Cardiac fibroblast (primary cell): ENCODE data around the gene MBP.
A peak's percentile ranks its signal among the peaks of the same experiment; 100 is the strongest.

Experiments used
- DNase-seq, 2 donors: peaks; one replicate each; pipeline versions ENCODE4 v3.0.0 to v3.0.0-alpha.2; 2010; ENCODE audit warnings: low read depth in 2 of 2
- H3K4me3 ChIP-seq, 2 donors: replicated peaks in 1 of 2; 1 replicate in 1 of 2; 2 replicates in 1 of 2; pipeline ENCODE4 v1.5.1; 2011; ENCODE audit warnings: low read depth in 2 of 2, low read length in 2 of 2, mild to moderate bottlenecking in 2 of 2, moderate library complexity in 1 of 2
- CTCF ChIP-seq: IDR thresholded peaks from one replicate; pipeline ENCODE4 v1.5.1; 2011; ENCODE audit warnings: low read depth, mild to moderate bottlenecking, low read length, inconsistent platforms

Gene MBP

DNA sequence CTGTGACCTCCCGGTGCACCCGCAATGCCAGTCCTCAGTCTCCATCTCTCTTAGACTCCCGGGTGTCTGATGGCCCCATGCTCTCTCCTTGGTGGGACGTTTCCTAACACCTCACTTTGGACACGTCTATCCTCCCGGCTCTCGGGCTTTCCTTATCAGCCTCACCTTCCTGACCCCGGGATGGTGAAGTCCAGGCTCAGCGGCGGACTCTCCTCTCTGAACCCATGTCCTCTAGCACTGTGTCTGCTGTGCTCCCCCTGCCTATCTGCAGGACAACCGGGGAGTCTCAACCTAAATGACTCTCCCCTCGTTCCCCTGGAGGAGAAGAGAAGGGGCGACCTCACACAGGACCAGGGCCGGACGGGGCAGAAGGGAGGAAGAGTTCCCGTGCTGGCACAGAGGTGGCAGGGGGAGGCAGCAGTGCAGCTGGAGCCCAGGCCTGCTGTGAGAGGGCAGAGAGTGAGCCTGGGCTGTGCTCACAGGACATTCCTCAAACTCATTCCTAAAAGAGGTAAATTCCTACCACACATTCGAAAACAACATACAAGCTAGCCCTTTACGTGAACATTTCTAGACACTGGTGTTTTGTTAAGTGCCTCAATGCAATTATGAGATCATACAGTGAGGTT, 41.9 kb downstream of the MBP start:
- H3K4me3 ChIP-seq = no peak overlapping the region
- no peak for DNase-seq
- no peak for TF ChIP-seq CTCF

DNA sequence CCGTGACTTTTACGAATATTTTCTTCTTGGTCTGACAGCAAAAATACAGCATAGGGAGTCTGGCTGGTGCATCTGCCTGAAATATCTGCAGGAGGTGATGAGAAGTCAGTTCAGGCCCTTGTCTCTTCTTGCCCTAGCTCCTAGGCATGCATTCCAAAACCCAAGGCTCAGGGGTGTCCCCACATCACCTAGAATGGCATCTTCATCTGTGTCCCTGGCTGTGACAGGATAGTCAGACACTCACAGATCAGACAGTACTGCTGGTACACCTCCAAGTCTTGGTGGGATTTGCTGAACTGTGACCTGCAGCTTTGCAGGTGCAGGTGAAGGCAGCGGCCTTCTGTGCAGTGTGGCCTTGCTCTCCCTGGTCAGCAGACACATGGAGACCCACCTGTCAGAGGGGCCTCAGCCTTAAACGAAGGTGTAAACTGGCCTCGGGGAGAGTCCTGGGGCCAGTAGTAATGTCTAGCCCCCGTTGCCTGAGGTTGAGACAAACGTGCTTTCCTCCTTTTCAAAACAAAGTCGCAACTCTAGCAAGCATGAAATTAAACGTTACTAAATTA, 42.8 kb downstream of the MBP start:
- H3K4me3 ChIP-seq = no peak overlapping the region
- no peak for TF ChIP-seq CTCF
- DNase-seq = no peak

DNA sequence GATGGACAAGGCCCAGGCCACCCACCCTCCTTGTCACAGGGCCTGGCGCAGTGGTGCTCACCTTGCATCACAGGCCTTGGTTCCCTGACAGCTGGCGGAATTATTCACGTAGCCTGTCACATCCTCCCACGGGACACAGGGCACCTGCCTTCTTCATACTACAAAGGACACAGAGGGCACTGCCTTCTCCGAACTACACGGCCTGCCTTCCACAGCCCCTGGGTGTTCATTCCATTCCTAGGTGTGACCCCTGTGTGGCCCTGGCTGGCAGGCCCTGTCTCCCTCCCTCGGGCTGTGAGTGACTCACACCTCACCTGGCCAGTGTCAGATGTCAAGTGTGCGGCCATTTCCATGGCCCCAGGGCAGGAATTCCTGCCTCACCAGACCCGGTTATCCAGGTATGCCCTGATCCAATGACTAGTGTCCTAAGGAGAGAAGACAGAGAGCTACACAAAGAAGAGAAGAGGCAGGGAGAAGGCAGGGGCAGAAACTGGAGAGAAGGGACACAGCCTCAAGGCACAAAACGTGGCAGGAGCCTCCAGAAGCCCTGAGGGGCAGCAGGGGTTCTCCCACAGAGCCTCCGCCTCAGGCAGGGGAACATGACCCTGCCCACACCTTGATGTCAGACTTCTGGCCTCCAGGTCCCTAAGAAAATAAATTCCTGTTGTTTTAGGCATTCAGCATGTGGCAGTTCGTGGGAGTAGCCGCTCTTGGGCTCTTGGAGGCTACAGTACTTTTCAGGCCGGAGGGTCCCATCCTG, 43.4 kb downstream of the MBP start:
- TF ChIP-seq CTCF = no peak
- H3K4me3 ChIP-seq = no peak overlapping the region
- no peak for DNase-seq

DNA sequence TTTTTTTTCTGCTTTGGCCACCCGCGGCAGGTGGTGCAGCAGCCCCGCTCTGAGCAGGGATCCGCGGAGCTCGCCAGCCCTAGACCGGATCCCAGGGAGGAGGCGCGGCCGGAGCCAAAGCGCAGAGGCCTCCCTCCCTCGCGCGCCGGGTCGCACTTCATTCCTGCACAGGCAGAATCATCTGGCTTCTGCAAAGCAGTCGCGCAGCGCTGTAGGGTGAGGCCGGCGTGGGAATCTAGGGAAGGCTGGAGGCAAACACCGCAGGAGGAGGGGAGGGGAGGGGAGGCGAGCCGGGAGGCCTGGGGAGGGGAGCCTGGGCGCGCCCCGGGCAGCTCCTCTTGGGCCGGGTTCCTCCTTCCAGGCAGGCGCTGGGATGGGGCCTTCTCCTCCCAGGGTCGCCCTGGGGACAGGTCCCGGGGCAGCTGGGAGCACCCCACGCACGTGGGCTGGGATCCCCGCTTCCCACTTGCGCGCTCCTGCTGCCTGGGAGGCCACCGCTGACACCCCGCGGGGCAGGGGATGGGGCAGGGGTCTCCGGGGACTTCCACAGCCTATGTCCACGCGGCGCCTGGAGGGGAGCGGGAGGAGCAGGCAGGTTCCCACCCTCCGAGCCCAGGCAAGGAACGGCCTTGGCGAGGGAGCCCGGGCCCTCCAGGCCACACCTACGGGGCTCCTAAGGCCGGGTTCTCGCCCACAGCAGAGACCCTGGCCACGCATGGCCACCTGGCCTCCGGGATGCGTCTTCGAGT, 45.0 kb downstream of the MBP start:
- DNase-seq = peak; percentile 38 to 73
- H3K4me3 ChIP-seq = peak overlapping the region; percentile 23 to 39
- TF ChIP-seq CTCF = no peak

GRCh38 chr18:77086656-77087392, 45.8 kb downstream of the MBP start:
- DNase-seq = peak in 1 of 2 donors; percentile 63
- no peak for TF ChIP-seq CTCF
- H3K4me3 ChIP-seq = peak overlapping the region; percentile 23 to 39

DNA sequence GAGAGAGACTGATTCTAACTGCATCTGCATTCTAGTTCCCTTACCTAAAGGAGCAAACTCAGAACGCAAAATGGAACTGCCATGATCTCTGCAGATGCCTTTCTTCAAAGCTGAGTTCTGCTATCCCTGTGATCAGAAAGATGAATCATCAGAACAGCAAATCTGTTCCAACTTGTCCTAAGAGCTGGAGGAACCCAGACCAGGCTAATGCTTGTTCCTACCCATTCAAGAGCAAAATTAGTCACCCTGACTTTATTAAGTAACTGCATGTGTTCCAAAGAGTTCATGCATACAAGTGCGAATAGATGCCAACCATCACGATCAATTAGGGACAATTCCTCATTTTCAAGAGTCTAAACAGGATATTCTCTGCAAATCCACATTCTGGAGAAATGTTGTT, 46.5 kb downstream of the MBP start:
- TF ChIP-seq CTCF = no peak
- peak; percentile 63 to 84 for DNase-seq
- H3K4me3 ChIP-seq = no peak overlapping the region
